Heart right ventricle (tissue), 16 donors: ENCODE results near the gene SLFN13. TPM values are rescaled to one million over a fixed set of nuclear protein-coding genes. Genes with fewer than 3 reads are reported as not detected.

Experiments
- ATAC-seq, 8 donors: fragments of 200-7000 bp; cut with Tn5 transposase; one replicate each; pipeline ENCODE4 v1.9.1; 2020; ENCODE audit warnings: mild to moderate bottlenecking in 8 of 8, moderate library complexity in 8 of 8, moderate number of reproducible peaks in 1 of 8
- DNase-seq, 2 donors: peaks; one replicate each; pipeline ENCODE4 v3.0.0-alpha.2; 2020
- H3K27ac ChIP-seq, 10 donors: fragments of 200-600 bp; sonication (generic) in 2 of 10; one replicate each; pipeline versions ENCODE4 v1.5.0 to v1.8.0; 2020 to 2022; ENCODE audit warnings: mild to moderate bottlenecking in 3 of 10
- H3K27me3 ChIP-seq, 7 donors: fragments of 200-600 bp; one replicate each; pipeline ENCODE4 v1.8.0; 2021 to 2022; ENCODE audit warnings: mild to moderate bottlenecking in 2 of 7
- H3K36me3 ChIP-seq, 9 donors: fragments of 200-600 bp; sonication (generic) in 1 of 9; one replicate each; pipeline versions ENCODE4 v1.5.0 to v1.8.0; 2020 to 2022; ENCODE audit warnings: mild to moderate bottlenecking in 2 of 9
- H3K4me1 ChIP-seq, 9 donors: fragments of 200-600 bp; sonication (generic) in 1 of 9; one replicate each; pipeline versions ENCODE4 v1.5.0 to v1.8.0; 2020 to 2022; ENCODE audit warnings: mild to moderate bottlenecking in 4 of 9
- H3K4me3 ChIP-seq, 10 donors: fragments of 200-600 bp; sonication (generic) in 2 of 10; one replicate each; pipeline versions ENCODE4 v1.5.0 to v1.8.0; 2020 to 2022; ENCODE audit warnings: mild to moderate bottlenecking in 7 of 10, moderate library complexity in 2 of 10
- H3K9me3 ChIP-seq, 11 donors: fragments of 200-600 bp in 10 of 11; sonication (generic) in 2 of 11; one replicate each; pipeline versions ENCODE4 v1.5.0 to v1.8.0; 2013 to 2022; ENCODE audit warnings: mild to moderate bottlenecking in 2 of 11, control low read depth in 1 of 11, moderate library complexity in 1 of 11
- CTCF ChIP-seq, 9 donors: fragments of 200-600 bp; sonication (generic) in 2 of 9; IDR thresholded peaks; one replicate each; pipeline versions ENCODE4 v1.5.0 to v1.8.0; 2021 to 2022; ENCODE audit warnings: antibody characterized with exemption in 9 of 9, mild to moderate bottlenecking in 5 of 9, moderate library complexity in 1 of 9
- WGBS, 2 donors: extraction: QIAGEN DNeasy Blood & Tissue Kit; methylation state at CpG; one replicate each; pipeline ENCODE4 v1.1.7; 2013; ENCODE audit warnings: inconsistent platforms in 1 of 2; 5-methylcytosine and 5-hydroxymethylcytosine counted together
- intact Hi-C, 10 donors: fragments of 100-400 bp; cut with DNase I; formaldehyde crosslinking; loops; one replicate each; pipeline versions ENCODE4 v1.11.1 to v1.14.2; 2022
- polyA plus RNA-seq, 2 donors: library from polyadenylated mRNA; stranded (reverse); fragments of 200-250 nt; gene quantifications; one replicate each; pipeline ENCODE4 v1.2.3, GENCODE V29; 2013
- total RNA-seq, 10 donors: library from RNA; stranded (reverse); fragmentation: NEBNext Ultra II Directional in 3 of 10; extraction: Animal tissue kit (Norgen Biotek cat#: 25700) in 3 of 10; gene quantifications; one replicate each; pipeline versions ENCODE4 v1.2.1 to v1.2.4, GENCODE V29; 2021 to 2023
- donor health status: Arrhythmogenic right ventricular cardiomyopathy.
- donor health status: ischemic (EF 13 %, LVEDD 7.1; RV severe dilation, severe dysfunction).
- donor health status: healthy with polysubstance abuse.
- donor health status: DM: no; HTN: yes; CAD: no.
- donor health status: DM: no; HTN: no; CAD: no.
- donor health status: ischemic (EF 25% LVEDD 6.9; RV normal size, moderate dysfunction).
- donor health status: ischemic (EF 25% LVEDD 5.7; RV mildly dilated, moderate dysfunction).
- donor health status: healthy.
- donor health status: DM: yes; HTN: yes; CAD: no.
- donor health status: Ischemic cardiomyopathy.
- donor health status: ischemic (EF 35%, LVEDD 5.7; RV mildly dilated, moderate dysfunction).
- donor health status: nonischemic (EF 11% LVEDD 7.7; RV severe dilation, severe dysfunction).
- donor health status: DM: yes; HTN: yes; CAD: no.
- donor health status: PGD.
- donor health status: ischemic (EF 29% LVEDD 5.4; RV normal size, mild dysfunction).
- donor health status: nonischemic (EF 23%, LVEDD 6.1; RV moderate dilation, normal function).

Gene SLFN13
- total and polyA plus RNA-seq, 12 donors = 0.51 to 10.7 (median 4.1) TPM

GRCh38 chr17:35447499-35447898 lies 1.1 kb downstream of the SLFN13 start:
- Histone ChIP-seq H3K36me3 (no peaks in the 10 kb centered on the region), H3K9me3 (peaks cover 0 to 5% (median 0%) of the 10 kb centered on the region in 11 donors), H3K4me1 (peaks cover 0 to 24% (median 13%) of the 10 kb centered on the region in 9 donors), H3K4me3 (peak overlapping the region; percentile 38 to 66 (median 61)), H3K27me3 (peaks cover 0 to 57% (median 21%) of the 10 kb centered on the region in 7 donors), H3K27ac (peak overlapping the region in 9 of 10 donors; percentile 39 to 84 (median 77))
- TF ChIP-seq CTCF (IDR thresholded peaks at IDR 0.05) = no peak
- DNase-seq (peak in 1 of 2 donors; percentile 24), ATAC-seq (peak in 3 of 8 donors; percentile 20 to 27 (median 26))
- WGBS, 2 donors = 39 to 43% methylated on average over 3 of the region's 3 CpGs
- intact Hi-C loops = loop anchor here in 1 of 10 donors (5.0 kb wide), 1 partner anchor 85 kb away; no protein-coding TSS in a partner anchor

- no peak for TF ChIP-seq CTCF (IDR thresholded peaks at IDR 0.05)
These were observed 10.1 kb downstream of the SLFN13 start for GRCh38 chr17:35438433-35438832.

GRCh38 chr17:35433075-35433894 lies 15.3 kb downstream of the SLFN13 start:
- intact Hi-C loops = loop anchor here in 5 of 10 donors (2.0 to 10.0 kb wide), 8 partner anchors 52 to 188 kb away; partner anchors contain the start of genes SLFN11 (in 2 of the 5), SLFN12L (in 1 of the 5) and SLFN5 (in 1 of the 5)
- no peaks in the 10 kb centered on the region for H3K9me3 ChIP-seq
- peak; percentile 56 to 84 for DNase-seq
- H3K27ac ChIP-seq = peak overlapping the region; percentile 83 to 95 (median 92)
- 3 to 9% methylated on average over 19 of the region's 19 CpGs for WGBS, 2 donors
- peak overlapping the region; percentile 50 to 73 (median 64) for H3K4me3 ChIP-seq
- peaks cover 0 to 18% (median 0%) of the 10 kb centered on the region in 9 donors for H3K36me3 ChIP-seq
- peaks cover 0 to 2% (median 0%) of the 10 kb centered on the region in 7 donors for H3K27me3 ChIP-seq
- H3K4me1 ChIP-seq = peaks cover 0 to 52% (median 27%) of the 10 kb centered on the region in 9 donors
- ATAC-seq = peak; percentile 83 to 95 (median 92)
- TF ChIP-seq CTCF (IDR thresholded peaks at IDR 0.05) = peak in 6 of 9 donors; percentile 12 to 50 (median 37)

More at GRCh38 chr17:35438433-35438832, 10.1 kb downstream of the SLFN13 start:
- H3K4me1 ChIP-seq = peaks cover 0 to 12% (median 6%) of the 10 kb centered on the region in 9 donors
- intact Hi-C loops = loop anchor here in 4 of 10 donors (10.0 kb wide), 5 partner anchors 46 to 194 kb away; partner anchors contain the start of genes SLFN11 (in 2 of the 4), SLFN12L (in 1 of the 4) and SLFN5 (in 1 of the 4)
- H3K27me3 ChIP-seq = no peaks in the 10 kb centered on the region
- H3K4me3 ChIP-seq = no peak overlapping the region
- H3K36me3 ChIP-seq = no peaks in the 10 kb centered on the region
- DNase-seq (no peak), ATAC-seq (no peak)
- no peaks in the 10 kb centered on the region for H3K9me3 ChIP-seq
- H3K27ac ChIP-seq = no peak overlapping the region
